Neural progenitor cell (in vitro differentiated cells): Measurements from ENCODE around the gene SLC48A1. TPM values are rescaled to one million over a fixed set of nuclear protein-coding genes. Genes with fewer than 3 reads are reported as not detected.
A peak's percentile ranks its signal among the peaks of the same experiment; 100 is the strongest.

ENCODE experiments used
- DNase-seq: peaks from one replicate; pipeline ENCODE4 v3.0.0-alpha.2; 2016; ENCODE audit warnings: low spot score
- H2AFZ ChIP-seq: fragments of 200-600 bp; sonication (generic); replicated peaks from 2 replicates; pipeline ENCODE4 v1.6.1; 2016; ENCODE audit warnings: antibody characterized with exemption
- H3F3A ChIP-seq: fragments of 200-600 bp; sonication (generic); 2 replicates; pipeline ENCODE4 v1.6.1; 2016; ENCODE audit warnings: antibody characterized with exemption, low read depth
- H3K27ac ChIP-seq: fragments of 200-600 bp; sonication (generic); 2 replicates; pipeline ENCODE4 v1.5.1; 2016; ENCODE audit warnings: mild to moderate bottlenecking
- H3K27me3 ChIP-seq: fragments of 200-600 bp; sonication (generic); 2 replicates; pipeline ENCODE4 v1.6.1; 2016; ENCODE audit warnings: mild to moderate bottlenecking, moderate library complexity
- H3K36me3 ChIP-seq: fragments of 200-600 bp; sonication (generic); 2 replicates; pipeline ENCODE4 v1.5.1; 2016
- H3K4me1 ChIP-seq: fragments of 200-600 bp; sonication (generic); 2 replicates; pipeline ENCODE4 v1.6.1; 2016; ENCODE audit warnings: mixed run types
- H3K4me2 ChIP-seq: fragments of 200-600 bp; sonication (generic); 2 replicates; pipeline ENCODE4 v1.6.1; 2016
- H3K4me3 ChIP-seq: fragments of 200-600 bp; sonication (generic); 2 replicates; pipeline ENCODE4 v1.5.1; 2016
- H3K79me2 ChIP-seq: fragments of 200-600 bp; sonication (generic); 2 replicates; pipeline ENCODE4 v1.6.1; 2016; ENCODE audit warnings: low read depth
- H3K9ac ChIP-seq: fragments of 200-600 bp; sonication (generic); 2 replicates; pipeline ENCODE4 v1.6.1; 2016
- H3K9me3 ChIP-seq: fragments of 200-600 bp; sonication (generic); 2 replicates; pipeline ENCODE4 v1.5.1; 2016; ENCODE audit warnings: low read depth
- H4K20me1 ChIP-seq: fragments of 200-600 bp; sonication (generic); 2 replicates; pipeline ENCODE4 v1.6.1; 2016; ENCODE audit warnings: low read depth
- H3K27ac Mint-ChIP-seq: 3 replicates; pipeline ENCODE4 v1.8.0; 2021; ENCODE audit warnings: mixed read lengths
- H3K27me3 Mint-ChIP-seq: 2 replicates; pipeline ENCODE4 v1.8.0; 2022; ENCODE audit warnings: low read depth, mild to moderate bottlenecking, inconsistent platforms, moderate library complexity, mixed read lengths; ENCODE audit not compliant: insufficient read depth
- H3K36me3 Mint-ChIP-seq: 3 replicates; pipeline ENCODE4 v1.8.0; 2021; ENCODE audit warnings: mixed read lengths
- H3K4me1 Mint-ChIP-seq: 3 replicates; pipeline ENCODE4 v1.8.0; 2021; ENCODE audit warnings: mixed read lengths
- H3K4me3 Mint-ChIP-seq: 3 replicates; pipeline ENCODE4 v1.8.0; 2021; ENCODE audit warnings: mild to moderate bottlenecking, moderate library complexity, mixed read lengths
- H3K9me3 Mint-ChIP-seq: 3 replicates; pipeline ENCODE4 v1.8.0; 2020; ENCODE audit warnings: mixed read lengths
- CTCF ChIP-seq: fragments of 200-600 bp; sonication (generic); IDR thresholded peaks from 2 replicates; pipeline ENCODE4 v1.5.1; 2017; ENCODE audit warnings: antibody characterized with exemption, mild to moderate bottlenecking
- EZH2 ChIP-seq: fragments of 200-600 bp; sonication (generic); IDR thresholded peaks from 2 replicates; pipeline ENCODE4 v1.6.1; 2017; ENCODE audit warnings: antibody characterized with exemption, mild to moderate bottlenecking, moderate library complexity
- EZH2phosphoT487 ChIP-seq: fragments of 200-600 bp; sonication (generic); IDR thresholded peaks from 2 replicates; pipeline ENCODE4 v1.6.1; 2017; ENCODE audit warnings: antibody characterized with exemption
- total RNA-seq: library from RNA; depleted of rRNA; stranded (reverse); fragments of >200 nt; gene quantifications from 2 replicates; pipeline ENCODE4 v1.2.3, GENCODE V29; 2015; ENCODE audit warnings: low replicate concordance

Gene SLC48A1
- total RNA-seq, 1 donor from 2014 or later, result 8.3 TPM

- Histone ChIP-seq H3K36me3 (no peaks in the 10 kb centered on the region), H3K9me3 (no peaks in the 10 kb centered on the region), H4K20me1 (peaks cover 4% of the 10 kb centered on the region), H3K79me2 (no peaks in the 10 kb centered on the region), H2AFZ (peak overlapping the region; percentile 100), H3K27me3 (peaks cover 23% of the 10 kb centered on the region), H3K4me1 (peaks cover 16% of the 10 kb centered on the region), H3K4me2 (peak overlapping the region; percentile 93), H3F3A (peaks cover 25% of the 10 kb centered on the region), H3K4me3 (peak overlapping the region; percentile 100), H3K27ac (no peak overlapping the region), H3K9ac (peak overlapping the region; percentile 69)
- Mint-ChIP-seq H3K27me3 (peaks cover 12% of the 10 kb centered on the region), H3K9me3 (no peaks in the 10 kb centered on the region), H3K4me3 (peak overlapping the region; percentile 93), H3K36me3 (no peaks in the 10 kb centered on the region), H3K27ac (no peak overlapping the region), H3K4me1 (peaks cover 33% of the 10 kb centered on the region)
- DNase-seq, result no peak
- TF ChIP-seq EZH2, result no peak
- TF ChIP-seq EZH2phosphoT487, result no peak
- no peak for TF ChIP-seq CTCF
Observed at GRCh38 chr12:47773858-47774580, 981 bp downstream of the SLC48A1 start.

- Histone ChIP-seq H3K9ac (no peak overlapping the region), H3F3A (peaks cover 21% of the 10 kb centered on the region), H3K4me1 (peaks cover 20% of the 10 kb centered on the region), H3K79me2 (no peaks in the 10 kb centered on the region), H3K36me3 (no peaks in the 10 kb centered on the region), H3K27ac (no peak overlapping the region), H4K20me1 (peaks cover 7% of the 10 kb centered on the region), H3K27me3 (peaks cover 24% of the 10 kb centered on the region), H3K9me3 (no peaks in the 10 kb centered on the region), H3K4me2 (no peak overlapping the region), H3K4me3 (no peak overlapping the region), H2AFZ (no peak overlapping the region)
- TF ChIP-seq CTCF, result no peak
- TF ChIP-seq EZH2phosphoT487, result no peak
- no peak for TF ChIP-seq EZH2
- Mint-ChIP-seq H3K9me3 (no peaks in the 10 kb centered on the region), H3K27ac (no peak overlapping the region), H3K4me3 (peak overlapping the region; percentile 93), H3K36me3 (no peaks in the 10 kb centered on the region), H3K27me3 (peaks cover 12% of the 10 kb centered on the region), H3K4me1 (peaks cover 37% of the 10 kb centered on the region)
- no peak for DNase-seq
Observed at GRCh38 chr12:47774663-47775062, 1.6 kb downstream of the SLC48A1 start.

- Histone ChIP-seq H2AFZ (no peak overlapping the region), H3K9me3 (no peaks in the 10 kb centered on the region), H3F3A (peaks cover 18% of the 10 kb centered on the region), H3K36me3 (no peaks in the 10 kb centered on the region), H3K4me1 (peaks cover 22% of the 10 kb centered on the region), H3K79me2 (no peaks in the 10 kb centered on the region), H3K9ac (no peak overlapping the region), H4K20me1 (peaks cover 13% of the 10 kb centered on the region), H3K4me3 (no peak overlapping the region), H3K27me3 (peaks cover 29% of the 10 kb centered on the region), H3K4me2 (peak overlapping the region; percentile 27), H3K27ac (no peak overlapping the region)
- no peak for DNase-seq
- no peaks in the 10 kb centered on the region for H3K36me3 Mint-ChIP-seq
- no peak overlapping the region for H3K27ac Mint-ChIP-seq
- no peaks in the 10 kb centered on the region for H3K9me3 Mint-ChIP-seq
- peak overlapping the region; percentile 93 for H3K4me3 Mint-ChIP-seq
- TF ChIP-seq EZH2 (no peak), EZH2phosphoT487 (no peak), CTCF (no peak)
- H3K4me1 Mint-ChIP-seq, result peaks cover 37% of the 10 kb centered on the region
- H3K27me3 Mint-ChIP-seq, result peaks cover 12% of the 10 kb centered on the region
Observed at GRCh38 chr12:47775100-47775911, 2.3 kb downstream of the SLC48A1 start.
